GM18502 (cell line): ENCODE measurements around the gene TMEM184A.

ENCODE experiments used
- ATAC-seq: cut with Tn5 transposase; IDR thresholded peaks from one replicate; pipeline ENCODE4 v1.9.1; 2021; ENCODE audit warnings: mild to moderate bottlenecking; ENCODE audit not compliant: unreplicated experiment, poor library complexity

The TMEM184A gene

DNA sequence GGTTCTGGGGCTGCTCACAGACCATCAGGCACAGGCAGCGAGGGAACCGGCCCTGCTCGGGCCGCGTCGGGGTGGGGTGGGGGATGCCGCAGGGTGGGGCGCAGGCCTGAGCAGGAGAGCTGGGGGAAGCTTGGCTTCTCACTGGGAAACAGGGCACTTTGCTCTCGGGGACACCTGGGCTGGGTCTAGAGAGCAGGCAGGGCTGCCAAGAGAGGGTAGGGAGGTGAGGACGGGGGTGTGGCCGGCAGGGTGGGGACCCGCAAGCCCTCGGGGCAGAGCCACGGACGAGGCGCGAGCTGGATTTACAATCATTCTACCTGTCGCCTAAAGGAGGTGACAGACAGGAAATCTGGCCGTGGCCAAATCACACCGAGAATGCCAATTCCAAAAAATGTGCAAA lies 62.9 kb downstream of the TMEM184A start:
- ATAC-seq, result no peak

DNA sequence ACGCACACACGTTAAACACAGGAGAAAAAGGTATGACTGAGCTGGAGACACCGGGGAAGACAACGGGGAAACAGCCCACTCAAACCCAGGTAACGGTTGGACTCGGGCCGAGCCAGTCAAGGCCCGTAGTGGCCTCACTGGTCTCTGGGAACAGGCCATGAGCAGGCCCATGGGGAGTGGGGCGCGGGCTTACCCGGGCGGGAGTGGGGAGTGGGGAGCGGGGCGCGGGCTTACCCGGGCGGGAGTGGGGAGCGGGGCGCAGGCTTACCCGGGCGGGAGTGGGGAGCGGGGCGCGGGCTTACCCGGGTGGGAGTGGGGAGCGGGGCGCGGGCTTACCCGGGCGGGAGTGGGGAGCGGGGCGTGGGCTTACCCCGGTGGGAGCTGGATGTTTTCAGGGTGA lies 63.4 kb downstream of the TMEM184A start:
- ATAC-seq, result no peak
